Left cardiac atrium (tissue), 4 donors: Measurements from ENCODE around the gene NEO1. TPM values are rescaled to one million over a fixed set of nuclear protein-coding genes. Genes with fewer than 3 reads are reported as not detected.
"Not testable (repeated sequence)": the region's sequence is repeated elsewhere in the genome, so short reads cannot be mapped to it uniquely, and the experiment has no call there.

ENCODE experiments used
- ATAC-seq, 2 donors: fragments of 200-7000 bp; cut with Tn5 transposase; one replicate each; pipeline ENCODE4 v1.9.1; 2020; ENCODE audit warnings: mild to moderate bottlenecking in 2 of 2, moderate library complexity in 2 of 2
- DNase-seq: peaks from one replicate; pipeline ENCODE4 v3.0.0-alpha.2; 2020
- intact Hi-C, 2 donors: fragments of 100-400 bp; cut with DNase I; formaldehyde crosslinking; loops; one replicate each; pipeline versions ENCODE4 v1.14.1 to v1.15.1; 2022 to 2023
- total RNA-seq, 2 donors: library from RNA; stranded (reverse); fragmentation: NEBNext Ultra II Directional; extraction: Animal tissue kit (Norgen Biotek cat#: 25700); gene quantifications; one replicate each; pipeline ENCODE4 v1.2.1, GENCODE V29; 2021
- donor health status: DM: no; HTN: yes; CAD: no.
- donor health status: DM: no; HTN: yes; CAD: no; lungs with severe emphysema.
- donor health status: DM: yes; HTN: yes; CAD: no.
- donor health status: Dilated cardiomyopathy.

Gene NEO1
- total RNA-seq, 2 donors from 2014 or later = 10.6 to 16.3 TPM

GRCh38 chr15:73282567-73283365, 230.5 kb downstream of the NEO1 start:
- ATAC-seq (peak; percentile 32 to 58), DNase-seq (peak; percentile 31)
- intact Hi-C loops = loop anchor here in 1 of 2 donors (10.0 kb wide), 1 partner anchor 412 kb away; no protein-coding TSS in a partner anchor

- intact Hi-C loops = loop anchor here in 1 of 2 donors (10.0 kb wide), 1 partner anchor 411 kb away; no protein-coding TSS in a partner anchor
- peak; percentile 32 for DNase-seq
- peak; percentile 78 to 86 for ATAC-seq
These were observed 231.2 kb downstream of the NEO1 start for GRCh38 chr15:73283366-73283962.

- ATAC-seq (peak; percentile 13 to 30), DNase-seq (no peak)
- intact Hi-C loops = loop anchor here in 1 of 2 donors (10.0 kb wide), 1 partner anchor 411 kb away; no protein-coding TSS in a partner anchor
These were observed 231.9 kb downstream of the NEO1 start for GRCh38 chr15:73284090-73284716.

GRCh38 chr15:73286311-73286710, 234.0 kb downstream of the NEO1 start:
- peak in 1 of 2 donors; percentile 19 for ATAC-seq
- DNase-seq = no peak
- intact Hi-C loops = loop anchor here in 1 of 2 donors (10.0 kb wide), 1 partner anchor 408 kb away; no protein-coding TSS in a partner anchor

GRCh38 chr15:73287019-73287418, 234.8 kb downstream of the NEO1 start:
- ATAC-seq (no peak), DNase-seq (no peak)
- intact Hi-C loops = loop anchor here in 1 of 2 donors (10.0 kb wide), 1 partner anchor 408 kb away; no protein-coding TSS in a partner anchor

GRCh38 chr15:73291441-73291840, 239.2 kb downstream of the NEO1 start:
- DNase-seq = no peak
- intact Hi-C loops = no loop called here
- no peak for ATAC-seq

- intact Hi-C loops = no loop called here
- no peak for DNase-seq
- no peak for ATAC-seq
These were observed 241.5 kb downstream of the NEO1 start for GRCh38 chr15:73293773-73294172.

- ATAC-seq (no peak), DNase-seq (no peak)
- intact Hi-C loops = no loop called here
These were observed 243.5 kb downstream of the NEO1 start for GRCh38 chr15:73295630-73296286.

GRCh38 chr15:73296609-73297353, 244.5 kb downstream of the NEO1 start:
- ATAC-seq (no peak), DNase-seq (no peak)
- intact Hi-C loops = no loop called here

- intact Hi-C loops = no loop called here
- DNase-seq = no peak
- no peak for ATAC-seq
These were observed 246.4 kb downstream of the NEO1 start for GRCh38 chr15:73298522-73299245.

- ATAC-seq, DNase-seq: not testable (repeated sequence)
- intact Hi-C loops = loop anchor here in 1 of 2 donors (10.0 kb wide), 1 partner anchor 605 kb away; no protein-coding TSS in a partner anchor
These were observed 248.0 kb downstream of the NEO1 start for GRCh38 chr15:73300286-73300685.

GRCh38 chr15:73303636-73304035, 251.4 kb downstream of the NEO1 start:
- intact Hi-C loops = loop anchor here in 1 of 2 donors (10.0 kb wide), 1 partner anchor 601 kb away; no protein-coding TSS in a partner anchor
- ATAC-seq (no peak), DNase-seq (no peak)

- DNase-seq = peak; percentile 42
- intact Hi-C loops = loop anchor here in 1 of 2 donors (2.0 to 10.0 kb wide), 2 partner anchors 331 to 599 kb away; no protein-coding TSS in a partner anchor
- ATAC-seq = peak; percentile 81 to 85
These were observed 253.3 kb downstream of the NEO1 start for GRCh38 chr15:73305331-73306211.

GRCh38 chr15:73308305-73308704, 256.0 kb downstream of the NEO1 start:
- no peak for DNase-seq
- ATAC-seq = no peak
- intact Hi-C loops = loop anchor here in 1 of 2 donors (10.0 kb wide), 1 partner anchor 596 kb away; no protein-coding TSS in a partner anchor

- no peak for DNase-seq
- intact Hi-C loops = no loop called here
- no peak for ATAC-seq
These were observed 261.6 kb downstream of the NEO1 start for GRCh38 chr15:73313861-73314260.

GRCh38 chr15:73317651-73318462, 265.6 kb downstream of the NEO1 start:
- DNase-seq = no peak
- intact Hi-C loops = no loop called here
- ATAC-seq = no peak
